ENCODE measurements around the gene PARP14.

The PARP14 gene

GRCh38 chr3:122678506-122678905 is 2.1 kb upstream of the PARP14 start:
- no peaks in the 10 kb centered on the region for H3K27me3 ChIP-seq (ENCODE audit: control insufficient read depth, insufficient read depth, low read length)
- no peak for TF ChIP-seq CTCF (IDR thresholded peaks at IDR 0.05)
- peak overlapping the region; percentile 99 for H2AFZ ChIP-seq
- H3K27ac ChIP-seq, result no peak overlapping the region
- H3K4me2 ChIP-seq (ENCODE audit: low read length), result no peak overlapping the region
- H3K9me3 ChIP-seq (ENCODE audit: control insufficient read depth, low read length), result no peaks in the 10 kb centered on the region
- H3K79me2 ChIP-seq, result no peaks in the 10 kb centered on the region
- H3K9ac ChIP-seq, result no peak overlapping the region
- peaks cover 5% of the 10 kb centered on the region for H3K4me1 ChIP-seq
- no peak overlapping the region for H3K4me3 ChIP-seq (ENCODE audit: low read depth, low read length)
- H3K36me3 ChIP-seq (ENCODE audit: control insufficient read depth, insufficient read depth, low read length), result no peaks in the 10 kb centered on the region

- TF ChIP-seq CTCF (IDR thresholded peaks at IDR 0.05), result peak; percentile 91
- Histone ChIP-seq H3K9ac (no peak overlapping the region), H3K4me3 (ENCODE audit: low read depth, low read length) (peak overlapping the region; percentile 9), H3K4me2 (ENCODE audit: low read length) (peak overlapping the region; percentile 86), H3K27me3 (ENCODE audit: control insufficient read depth, insufficient read depth, low read length) (no peaks in the 10 kb centered on the region), H3K4me1 (peaks cover 5% of the 10 kb centered on the region), H3K79me2 (no peaks in the 10 kb centered on the region), H3K27ac (peak overlapping the region; percentile 90), H3K36me3 (ENCODE audit: control insufficient read depth, insufficient read depth, low read length) (no peaks in the 10 kb centered on the region), H3K9me3 (ENCODE audit: control insufficient read depth, low read length) (no peaks in the 10 kb centered on the region), H2AFZ (peak overlapping the region; percentile 99)
Measured at GRCh38 chr3:122679085-122679881, 1.4 kb upstream of the PARP14 start.

DNA sequence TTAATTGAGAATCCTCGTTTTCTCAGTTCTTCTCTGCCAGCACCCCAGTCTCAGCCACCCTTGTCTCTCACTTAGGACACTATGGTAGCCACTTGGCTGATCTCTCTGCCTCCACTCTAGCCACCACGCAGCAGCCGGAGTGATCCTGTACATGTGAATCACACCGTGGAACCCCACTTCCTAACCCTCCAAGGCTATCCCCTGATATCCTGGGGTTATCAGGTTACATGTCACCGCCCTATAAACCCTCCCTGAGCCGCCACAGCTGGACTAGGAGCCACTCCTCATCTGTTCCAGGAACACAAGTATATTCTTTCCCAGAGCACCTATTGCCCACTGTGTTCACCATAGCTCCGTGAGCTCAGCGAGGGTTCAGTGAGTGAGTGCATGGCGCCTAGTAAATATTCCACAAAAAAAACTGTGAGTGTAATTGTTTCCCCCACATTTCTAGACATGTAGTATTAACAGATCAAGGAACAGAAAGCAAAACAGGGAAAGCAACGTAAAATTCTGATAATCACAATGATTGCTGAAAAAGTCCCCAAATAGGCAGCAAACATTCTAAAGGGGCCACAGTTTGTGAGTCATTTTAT is 661 bp upstream of the PARP14 start:
- H2AFZ ChIP-seq, result peak overlapping the region; percentile 99
- no peaks in the 10 kb centered on the region for H3K36me3 ChIP-seq (ENCODE audit: control insufficient read depth, insufficient read depth, low read length)
- peak overlapping the region; percentile 87 for H3K4me3 ChIP-seq (ENCODE audit: low read depth, low read length)
- no peaks in the 10 kb centered on the region for H3K27me3 ChIP-seq (ENCODE audit: control insufficient read depth, insufficient read depth, low read length)
- H3K4me1 ChIP-seq, result peaks cover 5% of the 10 kb centered on the region
- H3K27ac ChIP-seq, result peak overlapping the region; percentile 90
- peak overlapping the region; percentile 86 for H3K4me2 ChIP-seq (ENCODE audit: low read length)
- no peaks in the 10 kb centered on the region for H3K9me3 ChIP-seq (ENCODE audit: control insufficient read depth, low read length)
- H3K79me2 ChIP-seq, result no peaks in the 10 kb centered on the region
- H3K9ac ChIP-seq, result peak overlapping the region; percentile 71
- TF ChIP-seq CTCF (IDR thresholded peaks at IDR 0.05), result no peak

DNA sequence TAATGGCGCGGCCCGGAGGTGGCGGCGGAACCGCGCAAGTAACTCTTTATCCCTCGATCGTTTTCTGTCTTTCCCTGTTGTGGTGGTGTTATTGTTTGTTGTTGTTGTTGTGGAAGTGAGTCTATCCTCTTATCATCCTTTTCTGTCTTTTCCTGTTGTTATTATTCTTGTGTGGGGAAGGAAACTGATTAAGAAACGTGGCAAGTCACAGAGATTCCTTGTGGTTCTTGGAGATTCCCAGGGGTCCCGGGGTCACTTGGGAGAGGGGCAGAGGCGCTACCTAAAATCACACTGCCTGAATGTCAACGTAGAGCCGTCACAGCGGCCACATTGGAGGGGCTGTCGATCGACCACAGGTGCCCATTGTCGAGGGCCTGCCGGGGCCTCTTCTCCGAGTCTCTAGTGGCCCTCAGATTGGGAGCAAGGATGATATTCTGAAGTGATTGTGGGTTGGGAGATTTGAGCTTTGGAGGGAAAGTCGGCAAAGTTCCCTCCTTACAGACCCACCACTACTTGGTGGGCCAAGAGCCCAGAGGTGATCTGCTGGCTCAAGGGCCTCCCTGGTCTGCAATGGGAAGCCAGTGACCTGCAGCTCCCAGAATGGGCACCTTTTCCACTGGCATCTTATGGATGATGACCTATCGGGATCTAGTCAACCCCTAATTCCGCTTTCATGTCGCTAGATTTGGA is 790 bp downstream of the PARP14 start:
- H3K79me2 ChIP-seq, result no peaks in the 10 kb centered on the region
- H3K9me3 ChIP-seq (ENCODE audit: control insufficient read depth, low read length), result no peaks in the 10 kb centered on the region
- no peak for TF ChIP-seq CTCF (IDR thresholded peaks at IDR 0.05)
- no peak overlapping the region for H3K27ac ChIP-seq
- H3K4me1 ChIP-seq, result peaks cover 5% of the 10 kb centered on the region
- peak overlapping the region; percentile 73 for H3K4me2 ChIP-seq (ENCODE audit: low read length)
- H3K9ac ChIP-seq, result no peak overlapping the region
- H3K4me3 ChIP-seq (ENCODE audit: low read depth, low read length), result peak overlapping the region; percentile 87
- peak overlapping the region; percentile 99 for H2AFZ ChIP-seq
- H3K27me3 ChIP-seq (ENCODE audit: control insufficient read depth, insufficient read depth, low read length), result no peaks in the 10 kb centered on the region
- no peaks in the 10 kb centered on the region for H3K36me3 ChIP-seq (ENCODE audit: control insufficient read depth, insufficient read depth, low read length)

Data from parathyroid adenoma (tissue), 2 donors.